GM18861 (cell line): Measurements from ENCODE around the gene DPYD.

Experiments used
- ATAC-seq: cut with Tn5 transposase; IDR thresholded peaks from one replicate; pipeline ENCODE4 v1.9.1; 2021; ENCODE audit not compliant: unreplicated experiment

Gene DPYD

DNA sequence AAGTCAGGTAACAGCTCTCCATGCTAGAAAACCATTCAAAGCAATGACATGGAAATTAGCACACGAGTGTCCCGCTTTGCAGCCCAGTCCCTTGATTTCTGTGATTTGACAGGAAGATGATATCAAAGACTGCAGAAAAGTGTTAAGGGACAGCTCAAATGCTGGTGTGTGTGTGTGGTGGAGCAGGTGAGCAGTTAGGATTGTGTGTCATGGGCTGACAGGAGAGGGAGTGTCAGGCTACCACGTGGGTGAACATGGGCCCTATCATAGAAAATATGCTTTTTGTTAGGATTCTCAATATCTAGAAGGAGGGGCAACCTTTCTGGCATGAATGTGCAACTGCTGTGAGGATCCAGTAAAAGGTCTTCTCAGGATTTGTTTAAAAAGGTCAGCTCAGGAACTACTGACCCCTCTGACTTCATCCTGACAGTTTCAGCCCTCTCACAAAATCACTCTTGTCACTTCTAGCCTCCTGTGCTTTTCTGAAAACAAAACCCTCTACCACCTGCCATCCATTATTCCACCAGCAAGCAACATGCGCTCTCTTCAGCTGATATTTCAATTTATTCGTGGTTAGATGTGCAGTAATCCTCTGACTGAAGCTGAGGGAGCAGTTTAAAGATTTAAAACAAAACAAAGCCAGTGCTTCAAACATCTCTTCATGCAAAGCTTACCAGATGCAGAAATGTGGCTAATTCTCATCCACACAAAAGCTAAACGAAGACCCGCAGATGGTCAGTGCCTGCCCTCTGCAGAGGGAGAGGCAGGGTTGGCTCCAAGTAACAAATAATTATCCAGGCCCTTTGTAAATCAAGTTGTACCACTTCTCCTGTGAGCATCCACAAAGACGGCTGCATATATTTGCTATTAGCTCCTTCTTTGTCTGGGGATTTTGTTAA, 801.3 kb downstream of the DPYD start:
- ATAC-seq: no peak

- no peak for ATAC-seq
These were observed 806.0 kb downstream of the DPYD start for GRCh38 chr1:97114842-97115241.

DNA sequence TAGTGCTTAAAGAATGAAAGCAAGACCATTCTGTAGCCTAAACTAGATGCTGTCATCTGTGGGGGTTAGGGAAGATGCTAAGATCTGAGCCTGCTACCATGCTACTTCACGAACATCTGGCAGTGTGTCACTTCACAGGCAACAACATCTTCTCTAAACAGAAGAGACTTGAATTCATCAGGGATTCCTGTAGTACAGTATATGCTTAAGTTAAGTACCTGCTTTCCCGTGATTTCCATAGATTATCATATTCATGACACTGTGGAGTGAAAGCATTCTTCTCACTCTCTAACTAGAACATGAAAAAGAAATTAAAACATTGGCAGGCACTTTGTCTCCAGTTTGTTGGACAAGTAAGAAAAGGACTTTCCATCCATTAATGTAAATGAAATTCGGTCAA, 808.4 kb downstream of the DPYD start:
- no peak for ATAC-seq

DNA sequence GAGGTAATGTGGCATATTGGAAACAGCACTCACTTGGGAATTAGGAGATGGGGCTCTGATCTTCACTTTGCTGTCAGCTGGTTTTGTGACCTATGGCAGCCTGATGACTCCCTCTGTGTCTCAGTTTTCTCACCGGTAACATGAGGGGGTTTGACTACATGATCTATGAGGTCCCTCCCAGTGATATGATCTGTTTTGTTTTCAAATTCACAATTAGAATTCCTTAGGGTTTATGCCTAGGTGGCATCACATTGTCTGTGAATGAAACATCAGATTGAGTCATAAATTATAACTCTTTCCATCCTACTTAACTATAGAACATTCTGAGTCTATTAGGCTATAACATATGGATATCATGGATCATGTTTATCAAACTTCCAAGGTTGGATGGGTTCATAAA, 812.7 kb downstream of the DPYD start:
- ATAC-seq: no peak

DNA sequence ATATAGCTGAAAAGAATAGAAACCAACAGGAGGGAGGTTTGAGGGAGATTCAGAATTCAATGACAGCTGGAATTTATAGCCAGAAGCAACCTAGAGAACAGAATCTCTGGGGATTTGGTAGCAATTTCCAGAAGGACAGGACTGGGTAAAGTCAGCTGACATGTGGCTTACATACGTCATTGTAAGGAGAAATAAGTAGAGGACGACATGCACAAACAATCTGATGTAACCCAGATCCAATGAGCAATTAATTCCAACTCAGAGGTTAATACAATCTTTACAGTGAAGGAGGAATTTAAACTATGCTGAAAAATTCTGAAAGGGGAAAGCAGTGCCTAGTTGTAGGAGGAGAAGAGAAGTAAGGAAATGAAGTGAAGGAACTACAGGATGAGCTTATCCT, 815.3 kb downstream of the DPYD start:
- no peak for ATAC-seq

- no peak for ATAC-seq
These were observed 819.3 kb downstream of the DPYD start for GRCh38 chr1:97101509-97101908.

GRCh38 chr1:97097404-97097925, 823.4 kb downstream of the DPYD start:
- ATAC-seq: no peak

DNA sequence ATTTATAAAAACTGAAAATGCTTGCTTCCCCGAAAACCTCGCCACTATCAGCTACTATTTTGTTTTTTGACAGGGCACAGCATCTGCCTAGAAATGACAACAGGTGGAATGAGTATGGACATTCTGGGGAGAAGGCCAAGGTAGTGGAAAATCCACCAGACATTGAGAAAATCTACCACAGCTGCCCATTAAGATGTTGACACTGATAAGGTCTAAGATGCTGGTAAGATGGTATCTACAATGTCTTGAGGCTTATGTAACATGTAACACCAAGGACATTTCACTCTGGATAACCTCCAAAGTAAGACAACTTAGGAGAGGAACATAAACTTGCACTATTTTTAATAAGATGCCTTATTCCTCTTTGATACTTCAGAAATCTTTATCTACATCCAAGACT, 825.1 kb downstream of the DPYD start:
- ATAC-seq: no peak

GRCh38 chr1:97094247-97094972, 826.4 kb downstream of the DPYD start:
- ATAC-seq: no peak

GRCh38 chr1:97093741-97094140, 827.1 kb downstream of the DPYD start:
- ATAC-seq: no peak

DNA sequence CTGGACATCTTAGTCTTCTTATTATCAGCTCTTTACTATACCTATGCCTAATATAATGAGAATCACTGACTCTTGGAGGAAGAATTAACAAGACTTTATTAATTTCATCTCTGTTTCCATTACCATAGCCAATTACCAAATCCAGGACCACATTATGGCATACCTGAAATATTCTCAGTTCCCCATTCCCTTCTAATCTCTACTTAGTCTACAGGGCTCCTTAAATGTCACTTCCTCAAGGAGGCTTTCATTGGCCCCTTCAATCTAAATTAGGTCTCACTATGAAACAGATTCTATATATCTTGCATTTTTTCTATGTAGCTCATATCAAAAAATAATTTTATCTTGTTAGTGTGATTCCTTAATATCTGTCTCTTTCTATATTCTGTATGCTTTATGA, 828.0 kb downstream of the DPYD start:
- no peak for ATAC-seq

DNA sequence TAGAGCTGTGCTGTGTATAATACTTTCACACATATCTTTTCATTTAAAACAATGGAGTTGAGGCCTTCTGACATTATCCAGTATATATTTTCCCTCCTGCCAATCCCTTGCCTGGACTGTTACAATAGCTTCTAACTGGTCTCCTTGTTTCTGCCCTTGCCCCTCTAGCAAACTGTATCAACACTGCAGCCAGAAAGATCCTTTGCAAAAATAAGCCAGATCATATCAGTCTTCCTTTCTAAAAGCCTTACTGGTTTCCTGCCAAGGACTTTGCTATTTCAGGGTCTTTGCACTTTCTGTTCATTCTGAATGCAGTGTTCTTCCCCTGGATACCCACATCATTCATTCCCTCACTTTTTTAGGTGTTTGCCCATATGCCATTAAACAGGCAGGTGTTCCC, 829.2 kb downstream of the DPYD start:
- ATAC-seq: no peak

GRCh38 chr1:97091263-97091662, 829.6 kb downstream of the DPYD start:
- ATAC-seq: no peak

DNA sequence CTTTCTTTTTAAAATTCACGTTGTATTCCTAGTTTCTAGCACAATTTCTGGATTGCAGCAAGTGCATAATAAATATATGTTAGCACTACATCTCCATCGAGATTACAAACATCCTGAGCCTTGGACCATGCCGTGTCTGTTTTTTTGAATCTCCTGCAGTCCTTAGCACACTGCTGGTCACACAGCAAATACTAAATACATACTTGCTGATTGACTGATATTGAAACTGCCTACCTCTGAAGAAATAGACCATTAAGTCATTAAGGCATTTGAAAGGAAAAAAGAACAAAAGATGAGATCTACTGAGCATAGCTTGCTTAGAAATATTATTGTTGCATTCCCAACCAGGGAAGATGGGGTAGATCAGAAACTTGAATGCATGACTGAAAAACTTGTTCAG, 830.1 kb downstream of the DPYD start:
- ATAC-seq: no peak

- ATAC-seq: no peak
These were observed 831.7 kb downstream of the DPYD start for GRCh38 chr1:97089173-97089572.

GRCh38 chr1:97088391-97088790, 832.4 kb downstream of the DPYD start:
- ATAC-seq: no peak

DNA sequence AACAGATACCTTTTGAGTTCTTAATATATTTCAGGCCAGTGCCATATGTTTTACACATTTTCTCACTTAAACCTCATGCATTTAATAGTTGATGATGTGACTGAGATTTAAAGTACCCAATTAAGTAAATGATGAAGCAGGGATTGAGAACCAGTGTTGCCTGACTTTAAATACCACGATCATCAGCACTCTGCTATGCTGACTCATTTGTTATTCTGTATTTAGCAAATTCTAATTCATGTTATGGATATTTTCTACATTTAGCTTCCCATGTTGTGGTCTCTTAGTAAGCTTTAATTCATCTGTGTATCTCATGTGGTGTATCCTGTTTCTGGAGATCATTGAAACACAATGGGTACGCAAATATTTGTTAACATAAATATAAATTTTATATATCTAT, 836.3 kb downstream of the DPYD start:
- no peak for ATAC-seq

DNA sequence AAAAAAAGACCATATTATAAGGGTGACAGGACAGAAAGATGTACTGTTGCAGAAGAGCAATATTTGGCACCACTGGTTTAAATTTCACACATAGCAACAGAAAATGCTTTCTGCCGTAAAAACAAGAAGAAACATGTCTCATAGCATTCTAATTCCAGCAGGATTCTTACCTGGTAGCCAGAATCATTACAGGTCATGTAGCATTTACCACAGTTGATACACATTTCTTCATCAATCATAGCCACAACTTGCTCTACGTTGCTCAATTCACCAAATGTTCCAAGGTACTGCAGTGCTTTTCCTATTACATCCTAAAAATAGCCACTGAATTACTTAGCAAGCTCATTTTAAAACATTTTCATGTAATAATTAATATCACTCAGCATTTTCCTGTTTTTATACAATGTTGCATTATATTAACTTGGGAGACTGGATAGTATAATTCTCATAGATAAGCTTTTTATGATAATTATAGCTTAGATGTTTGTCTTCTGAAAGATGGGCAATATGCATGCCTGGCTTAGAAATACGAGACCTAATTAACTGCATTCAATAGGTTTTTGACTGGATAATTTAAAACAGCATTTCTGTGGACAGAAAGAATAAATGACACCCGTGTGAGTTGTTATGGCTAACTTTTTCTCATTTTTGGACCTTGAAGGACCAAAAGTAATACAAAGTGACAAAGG, 838.5 kb downstream of the DPYD start:
- no peak for ATAC-seq

- ATAC-seq: no peak
These were observed 842.0 kb downstream of the DPYD start for GRCh38 chr1:97078872-97079271.

DNA sequence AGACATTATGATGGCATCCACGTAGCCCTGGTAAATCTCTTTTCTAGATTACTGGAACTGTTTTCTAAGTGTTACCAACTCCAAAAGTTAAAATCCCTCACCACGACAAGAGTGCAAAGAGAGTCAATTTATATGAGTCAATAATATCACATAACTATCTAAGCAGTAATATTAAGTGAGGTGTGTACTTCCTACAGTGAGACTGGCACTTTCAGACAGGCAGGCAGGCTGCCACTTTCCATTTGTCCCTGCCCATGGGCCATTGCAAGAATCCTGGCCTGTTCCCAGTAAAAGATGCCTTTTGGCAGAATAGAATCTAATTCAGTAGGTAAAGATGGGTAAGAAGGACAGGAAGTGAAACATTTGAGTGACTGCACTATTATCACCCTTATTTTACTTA, 843.6 kb downstream of the DPYD start:
- ATAC-seq: no peak

DNA sequence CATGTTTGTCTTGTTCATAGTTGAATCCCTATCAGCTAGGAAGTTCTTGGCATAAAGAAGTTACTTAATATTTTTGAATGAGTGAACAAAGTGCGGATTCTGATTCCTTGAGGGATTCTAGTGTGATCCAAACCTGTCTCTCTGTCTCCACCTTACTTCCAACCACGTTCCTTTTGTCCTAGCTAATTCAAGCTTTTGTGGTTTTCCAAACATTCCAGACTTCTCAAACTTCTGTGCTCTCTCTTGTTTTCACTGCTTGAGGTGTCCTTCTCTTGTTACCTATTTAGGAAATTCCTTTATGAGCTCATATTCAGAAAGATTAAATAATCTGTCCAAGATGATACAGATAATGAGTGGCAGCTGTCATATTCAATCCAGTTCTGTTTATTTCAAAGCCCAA, 846.1 kb downstream of the DPYD start:
- ATAC-seq: no peak

GRCh38 chr1:97073936-97074335, 846.9 kb downstream of the DPYD start:
- no peak for ATAC-seq
